ENCODE measurements around the gene GAS5.

The GAS5 gene

GRCh38 chr1:173823781-173824314, 43.9 kb downstream of the GAS5 start:
- peak; percentile 35 for DNase-seq

GRCh38 chr1:173821680-173822079, 46.1 kb downstream of the GAS5 start:
- no peak for DNase-seq

GRCh38 chr1:173818459-173818858, 49.3 kb downstream of the GAS5 start:
- DNase-seq = no peak

Data from cortex of kidney (tissue), 1 donor.